Measurements from ENCODE around the gene INTS7. TPM values are rescaled to one million over a fixed set of nuclear protein-coding genes. Genes with fewer than 3 reads are reported as not detected.
"Not testable (repeated sequence)": the region's sequence is repeated elsewhere in the genome, so short reads cannot be mapped to it uniquely, and the experiment has no call there.

INTS7 gene
- total RNA-seq, 4 donors from 2014 or later: 6.7 to 11.0 (median 9.5) TPM

GRCh38 chr1:212007178-212007577 lies 28.2 kb downstream of the INTS7 start:
- TF ChIP-seq CTCF (IDR thresholded peaks at IDR 0.05): no peak
- ATAC-seq (ENCODE audit: low FRiP score) (no peak), DNase-seq (ENCODE audit: low spot score) (no peak)

- DNase-seq (ENCODE audit: low spot score) (no peak), ATAC-seq (ENCODE audit: low FRiP score) (no peak)
- TF ChIP-seq CTCF (IDR thresholded peaks at IDR 0.05): no peak
Measured at GRCh38 chr1:212004895-212005608, 30.3 kb downstream of the INTS7 start.

DNA sequence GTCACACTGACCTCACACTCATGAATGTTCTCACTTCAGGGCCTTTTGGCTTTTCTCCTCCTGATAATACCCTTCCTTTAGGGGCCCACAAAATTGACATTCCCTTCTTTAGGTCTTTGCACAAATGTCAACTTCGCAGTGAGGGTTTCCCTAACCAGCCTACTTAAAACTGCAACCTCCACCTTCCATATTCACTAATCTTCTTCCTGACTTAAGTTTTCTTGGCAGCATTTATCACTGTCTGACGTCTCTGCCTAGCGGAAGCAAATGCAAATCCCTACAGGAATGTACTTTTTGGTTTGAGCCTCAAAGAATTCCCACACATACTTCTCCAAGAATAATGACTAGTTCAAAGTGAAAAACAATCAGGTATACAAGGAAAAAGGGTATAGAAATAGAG lies 32.8 kb downstream of the INTS7 start:
- TF ChIP-seq CTCF (IDR thresholded peaks at IDR 0.05): no peak
- DNase-seq (ENCODE audit: low spot score) (no peak), ATAC-seq (ENCODE audit: low FRiP score) (no peak)

GRCh38 chr1:211997426-211997825 lies 37.9 kb downstream of the INTS7 start:
- not testable (repeated sequence) for DNase-seq (ENCODE audit: low spot score); ATAC-seq (ENCODE audit: low FRiP score)

GRCh38 chr1:211991695-211992094 lies 43.7 kb downstream of the INTS7 start:
- DNase-seq (ENCODE audit: low spot score) (no peak), ATAC-seq (ENCODE audit: low FRiP score) (no peak)
- no peak for TF ChIP-seq CTCF (IDR thresholded peaks at IDR 0.05)

DNA sequence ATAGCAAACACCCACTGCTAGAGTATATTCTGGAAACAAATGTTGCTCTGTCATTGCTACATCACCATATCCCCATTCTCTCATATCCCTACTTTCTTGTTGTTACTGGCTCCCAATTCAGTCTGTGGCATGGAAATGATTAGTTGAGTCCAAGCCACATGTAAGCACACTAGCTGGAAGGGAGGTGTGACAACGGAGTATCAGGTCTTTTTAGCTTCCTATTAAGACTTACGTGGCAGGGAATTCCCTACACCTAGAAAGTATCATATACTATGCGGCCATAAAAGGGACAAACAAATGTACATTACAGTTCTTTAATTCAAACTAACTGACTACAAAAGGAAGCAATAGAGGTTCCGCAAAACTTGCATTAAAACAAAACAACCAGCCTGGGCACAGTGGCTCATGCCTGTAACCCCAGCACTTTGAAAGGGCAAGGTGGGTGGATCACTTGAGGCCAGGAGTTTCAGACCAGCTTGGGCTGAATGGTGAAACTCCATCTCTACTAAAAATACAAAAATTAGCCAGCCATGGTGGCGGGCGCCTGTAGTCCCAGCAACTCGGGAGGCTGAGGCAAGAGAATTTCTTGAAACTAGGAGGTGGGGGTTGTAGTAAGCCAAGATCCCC lies 48.6 kb downstream of the INTS7 start:
- ATAC-seq (ENCODE audit: low FRiP score): no peak
- DNase-seq (ENCODE audit: low spot score): no peak
- TF ChIP-seq CTCF (IDR thresholded peaks at IDR 0.05): no peak

GRCh38 chr1:211985556-211986264 lies 49.6 kb downstream of the INTS7 start:
- DNase-seq (ENCODE audit: low spot score) (no peak), ATAC-seq (ENCODE audit: low FRiP score) (no peak)
- no peak for TF ChIP-seq CTCF (IDR thresholded peaks at IDR 0.05)

All from omental fat pad (tissue), 4 donors.